ENCODE results near the gene GPR35. TPM values are rescaled to one million over a fixed set of nuclear protein-coding genes. Genes with fewer than 3 reads are reported as not detected.

Gene GPR35
- total and polyA plus RNA-seq, 2 of the 13 experiments (the other 11 are each of a cell fraction or from before 2014, with no cell fraction given): 27.1 to 44.2 TPM

DNA sequence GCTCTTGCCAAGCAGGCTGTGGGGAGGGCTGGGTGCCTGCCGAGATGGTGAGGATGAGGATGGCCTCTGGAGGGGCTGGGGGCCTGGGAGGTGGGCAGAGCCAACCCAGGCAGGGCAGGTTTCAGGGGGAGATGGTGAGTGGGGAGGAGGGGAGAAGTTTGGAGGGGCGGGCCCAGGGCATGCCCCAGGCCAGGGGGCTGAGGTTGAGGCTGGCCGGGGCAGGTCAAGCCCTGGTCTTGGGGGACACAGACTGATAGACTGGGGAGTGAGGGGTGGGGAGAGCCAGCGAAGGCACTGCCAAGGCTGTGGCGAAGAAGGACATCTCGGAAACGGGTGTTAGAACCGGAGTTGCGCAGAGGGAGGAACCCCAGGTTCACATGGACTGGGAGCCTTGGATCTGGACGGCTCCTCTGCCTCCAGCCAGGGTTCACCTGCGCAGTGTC is 26.1 kb upstream of the GPR35 start:
- H2AFZ ChIP-seq (ENCODE audit: low read length): no peak overlapping the region
- no TSS peak for BruUV-seq (replicated peaks)
- H3K9ac ChIP-seq (ENCODE audit: insufficient read depth, low read depth, low read length): no peak overlapping the region
- no peaks in the 10 kb centered on the region for H3K27me3 ChIP-seq (ENCODE audit: control insufficient read depth in 1 of 2, insufficient read depth in 2 of 2, low read length in 2 of 2)
- no peak for ATAC-seq
- in situ Hi-C loops (cut with HindIII; ENCODE audit: extremely low pct_ligation_motif_present, low pct_unique_long_range_greater_than_20kb) (no loop called here), intact Hi-C loops (cut with micrococcal nuclease; ENCODE audit: unreplicated experiment) (no loop called here)
- ChIA-PET CTCF (ENCODE audit: low intra/inter-chr PET ratio, low total read pairs) (no interaction called here), POLR2A (interaction anchor here (2.7 kb wide), 1 partner anchor 12 kb away, joined by 22 read pairs; the partner anchor contains the start of gene CAPN10)
- peaks cover 53% of the 10 kb centered on the region for H3K4me1 ChIP-seq (ENCODE audit: insufficient read depth, low read length)
- FAIRE-seq: no peak
- no peaks in the 10 kb centered on the region for H3K9me3 ChIP-seq (ENCODE audit: low read length)
- no peak overlapping the region for H3K4me2 ChIP-seq (ENCODE audit: low read depth, low read length)
- no peaks in the 10 kb centered on the region for H4K20me1 ChIP-seq (ENCODE audit: insufficient read depth, low read length)
- peaks cover 3% of the 10 kb centered on the region for H3K79me2 ChIP-seq (ENCODE audit: insufficient read depth, low read length)
- no peak overlapping the region for H3K4me3 ChIP-seq (replicated peaks in 1 of 3; ENCODE audit: insufficient read depth in 1 of 3, low read depth in 2 of 3, low read length in 3 of 3)
- no peak for DNase-seq (ENCODE audit: low spot score)
- WGBS (ENCODE audit: low lambda C conversion rate): 97% methylated on average over 11 of the region's 11 CpGs
- H3K36me3 ChIP-seq (replicated peaks in 1 of 2; ENCODE audit: control insufficient read depth in 1 of 2, insufficient read depth in 2 of 2, low read length in 2 of 2): peaks cover 6 to 8% of the 10 kb centered on the region in 2 experiments; a peak in 3 of 5 replicates
- no peak overlapping the region for H3K27ac ChIP-seq (ENCODE audit: extremely low read length, insufficient read depth, low read length)
- TF ChIP-seq POGK (CRISPR knock-in tag; conservative IDR thresholded peaks at IDR 0.05) (no peak), ZNF441 (CRISPR knock-in tag; IDR thresholded peaks at IDR 0.05; ENCODE audit: borderline replicate concordance) (no peak), MYPOP (CRISPR knock-in tag; IDR thresholded peaks at IDR 0.05) (no peak), GATA4 (IDR thresholded peaks at IDR 0.05; ENCODE audit: borderline replicate concordance, low read depth) (no peak), IKZF4 (CRISPR knock-in tag; IDR thresholded peaks at IDR 0.05; ENCODE audit: borderline replicate concordance, low read depth, not compliant biosample characterization) (no peak), SRF (IDR thresholded peaks at IDR 0.05; ENCODE audit: low read depth, low read length) (no peak), THRA (CRISPR knock-in tag; IDR thresholded peaks at IDR 0.05; ENCODE audit: borderline replicate concordance) (no peak), ARNT (IDR thresholded peaks at IDR 0.05) (no peak), ZNF329 (CRISPR knock-in tag; IDR thresholded peaks at IDR 0.05; ENCODE audit: low read depth) (no peak), KAT2B (IDR thresholded peaks at IDR 0.05; ENCODE audit: borderline replicate concordance, low read depth, low read length) (no peak)
- TF ChIP-seq, protein P1, sequence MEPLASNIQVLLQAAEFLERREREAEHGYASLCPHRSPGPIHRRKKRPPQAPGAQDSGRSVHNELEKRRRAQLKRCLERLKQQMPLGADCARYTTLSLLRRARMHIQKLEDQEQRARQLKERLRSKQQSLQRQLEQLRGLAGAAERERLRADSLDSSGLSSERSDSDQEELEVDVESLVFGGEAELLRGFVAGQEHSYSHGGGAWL (CRISPR knock-in tag; IDR thresholded peaks at IDR 0.05): no peak
- TF ChIP-seq, protein P2, sequence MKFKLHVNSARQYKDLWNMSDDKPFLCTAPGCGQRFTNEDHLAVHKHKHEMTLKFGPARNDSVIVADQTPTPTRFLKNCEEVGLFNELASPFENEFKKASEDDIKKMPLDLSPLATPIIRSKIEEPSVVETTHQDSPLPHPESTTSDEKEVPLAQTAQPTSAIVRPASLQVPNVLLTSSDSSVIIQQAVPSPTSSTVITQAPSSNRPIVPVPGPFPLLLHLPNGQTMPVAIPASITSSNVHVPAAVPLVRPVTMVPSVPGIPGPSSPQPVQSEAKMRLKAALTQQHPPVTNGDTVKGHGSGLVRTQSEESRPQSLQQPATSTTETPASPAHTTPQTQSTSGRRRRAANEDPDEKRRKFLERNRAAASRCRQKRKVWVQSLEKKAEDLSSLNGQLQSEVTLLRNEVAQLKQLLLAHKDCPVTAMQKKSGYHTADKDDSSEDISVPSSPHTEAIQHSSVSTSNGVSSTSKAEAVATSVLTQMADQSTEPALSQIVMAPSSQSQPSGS (CRISPR knock-in tag; IDR thresholded peaks at IDR 0.05): no peak
- TF ChIP-seq, protein P3, sequence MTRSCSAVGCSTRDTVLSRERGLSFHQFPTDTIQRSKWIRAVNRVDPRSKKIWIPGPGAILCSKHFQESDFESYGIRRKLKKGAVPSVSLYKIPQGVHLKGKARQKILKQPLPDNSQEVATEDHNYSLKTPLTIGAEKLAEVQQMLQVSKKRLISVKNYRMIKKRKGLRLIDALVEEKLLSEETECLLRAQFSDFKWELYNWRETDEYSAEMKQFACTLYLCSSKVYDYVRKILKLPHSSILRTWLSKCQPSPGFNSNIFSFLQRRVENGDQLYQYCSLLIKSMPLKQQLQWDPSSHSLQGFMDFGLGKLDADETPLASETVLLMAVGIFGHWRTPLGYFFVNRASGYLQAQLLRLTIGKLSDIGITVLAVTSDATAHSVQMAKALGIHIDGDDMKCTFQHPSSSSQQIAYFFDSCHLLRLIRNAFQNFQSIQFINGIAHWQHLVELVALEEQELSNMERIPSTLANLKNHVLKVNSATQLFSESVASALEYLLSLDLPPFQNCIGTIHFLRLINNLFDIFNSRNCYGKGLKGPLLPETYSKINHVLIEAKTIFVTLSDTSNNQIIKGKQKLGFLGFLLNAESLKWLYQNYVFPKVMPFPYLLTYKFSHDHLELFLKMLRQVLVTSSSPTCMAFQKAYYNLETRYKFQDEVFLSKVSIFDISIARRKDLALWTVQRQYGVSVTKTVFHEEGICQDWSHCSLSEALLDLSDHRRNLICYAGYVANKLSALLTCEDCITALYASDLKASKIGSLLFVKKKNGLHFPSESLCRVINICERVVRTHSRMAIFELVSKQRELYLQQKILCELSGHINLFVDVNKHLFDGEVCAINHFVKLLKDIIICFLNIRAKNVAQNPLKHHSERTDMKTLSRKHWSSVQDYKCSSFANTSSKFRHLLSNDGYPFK (CRISPR knock-in tag; IDR thresholded peaks at IDR 0.05; ENCODE audit: borderline replicate concordance): no peak
- TF ChIP-seq, protein P4, sequence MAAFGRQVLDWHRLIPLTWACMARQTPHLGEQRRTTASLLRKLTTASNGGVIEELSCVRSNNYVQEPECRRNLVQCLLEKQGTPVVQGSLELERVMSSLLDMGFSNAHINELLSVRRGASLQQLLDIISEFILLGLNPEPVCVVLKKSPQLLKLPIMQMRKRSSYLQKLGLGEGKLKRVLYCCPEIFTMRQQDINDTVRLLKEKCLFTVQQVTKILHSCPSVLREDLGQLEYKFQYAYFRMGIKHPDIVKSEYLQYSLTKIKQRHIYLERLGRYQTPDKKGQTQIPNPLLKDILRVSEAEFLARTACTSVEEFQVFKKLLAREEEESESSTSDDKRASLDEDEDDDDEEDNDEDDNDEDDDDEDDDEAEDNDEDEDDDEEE (CRISPR knock-in tag; IDR thresholded peaks at IDR 0.05): no peak
